LNCaP clone FGC (cell line): Measurements from ENCODE around the gene DOCK6.

Experiments
- DNase-seq: peaks from one replicate; pipeline ENCODE4 v3.0.0-alpha.2; 2011; ENCODE audit warnings: low read depth
- H3K4me3 ChIP-seq: 2 replicates; pipeline ENCODE4 v1.5.1; 2011; ENCODE audit warnings: mild to moderate bottlenecking, low read depth, low read length, control low read depth
- TF ChIP-seq, protein P1 (sequence below): IDR thresholded peaks from 2 replicates; pipeline ENCODE4 v1.5.1; 2012; ENCODE audit warnings: mild to moderate bottlenecking; ENCODE audit not compliant: control insufficient read depth, insufficient read depth; ENCODE audit errors: extremely low read depth

The DOCK6 gene

GRCh38 chr19:11260996-11261395, 1.3 kb downstream of the DOCK6 start:
- H3K4me3 ChIP-seq, result no peak overlapping the region
- TF ChIP-seq, protein P1, sequence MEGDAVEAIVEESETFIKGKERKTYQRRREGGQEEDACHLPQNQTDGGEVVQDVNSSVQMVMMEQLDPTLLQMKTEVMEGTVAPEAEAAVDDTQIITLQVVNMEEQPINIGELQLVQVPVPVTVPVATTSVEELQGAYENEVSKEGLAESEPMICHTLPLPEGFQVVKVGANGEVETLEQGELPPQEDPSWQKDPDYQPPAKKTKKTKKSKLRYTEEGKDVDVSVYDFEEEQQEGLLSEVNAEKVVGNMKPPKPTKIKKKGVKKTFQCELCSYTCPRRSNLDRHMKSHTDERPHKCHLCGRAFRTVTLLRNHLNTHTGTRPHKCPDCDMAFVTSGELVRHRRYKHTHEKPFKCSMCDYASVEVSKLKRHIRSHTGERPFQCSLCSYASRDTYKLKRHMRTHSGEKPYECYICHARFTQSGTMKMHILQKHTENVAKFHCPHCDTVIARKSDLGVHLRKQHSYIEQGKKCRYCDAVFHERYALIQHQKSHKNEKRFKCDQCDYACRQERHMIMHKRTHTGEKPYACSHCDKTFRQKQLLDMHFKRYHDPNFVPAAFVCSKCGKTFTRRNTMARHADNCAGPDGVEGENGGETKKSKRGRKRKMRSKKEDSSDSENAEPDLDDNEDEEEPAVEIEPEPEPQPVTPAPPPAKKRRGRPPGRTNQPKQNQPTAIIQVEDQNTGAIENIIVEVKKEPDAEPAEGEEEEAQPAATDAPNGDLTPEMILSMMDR, result no peak
- DNase-seq, result no peak

GRCh38 chr19:11257846-11258380, 4.4 kb downstream of the DOCK6 start:
- H3K4me3 ChIP-seq, result no peak overlapping the region
- DNase-seq, result no peak
- TF ChIP-seq, protein P1, result no peak

DNA sequence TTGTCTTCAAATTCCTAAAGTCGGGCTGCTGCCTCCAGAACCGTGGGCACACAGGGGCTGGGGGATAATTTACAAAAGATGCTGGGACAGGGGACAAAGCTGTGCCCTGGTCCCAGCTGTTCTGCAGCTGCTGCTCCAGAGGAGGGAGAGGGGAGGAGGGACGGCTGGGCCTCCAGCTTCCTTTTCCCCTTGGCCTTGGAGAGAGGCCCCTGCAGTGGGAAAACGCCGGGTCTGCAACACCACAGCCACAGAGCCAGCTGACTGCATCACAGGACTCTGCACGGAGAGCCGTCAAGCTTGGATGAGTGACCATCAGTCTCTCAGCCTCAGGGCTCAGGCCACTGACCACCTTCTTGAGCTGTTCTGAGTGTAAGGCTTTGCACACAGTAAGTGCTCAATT, 6.1 kb downstream of the DOCK6 start:
- TF ChIP-seq, protein P1, result no peak
- no peak for DNase-seq
- no peak overlapping the region for H3K4me3 ChIP-seq

DNA sequence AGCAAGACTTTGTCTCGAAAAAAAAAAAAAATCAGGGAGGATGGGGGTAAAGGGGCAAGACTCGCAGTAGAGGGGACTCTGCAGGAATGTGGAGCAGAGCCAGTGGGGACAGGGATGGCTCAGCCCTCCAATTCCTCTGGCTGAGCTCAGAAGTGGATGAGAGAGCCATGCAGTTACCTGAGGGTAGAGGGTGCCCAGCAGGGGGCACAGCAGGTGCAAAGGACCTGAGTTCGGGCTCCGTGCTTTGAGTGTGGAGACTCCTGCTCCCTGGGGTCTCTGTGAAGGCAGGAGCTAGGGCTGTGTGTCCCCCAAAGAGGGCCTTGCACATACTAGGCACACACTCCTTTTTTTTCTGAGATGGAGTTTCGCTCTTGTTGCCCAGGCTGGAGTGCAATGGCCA, 7.7 kb downstream of the DOCK6 start:
- H3K4me3 ChIP-seq, result no peak overlapping the region
- DNase-seq, result no peak
- TF ChIP-seq, protein P1, result peak; percentile 17; the same call in 1 of the 2 replicates

- TF ChIP-seq, protein P1, result no peak
- DNase-seq, result no peak
- no peak overlapping the region for H3K4me3 ChIP-seq
Measured at GRCh38 chr19:11252665-11253355, 9.5 kb downstream of the DOCK6 start.

DNA sequence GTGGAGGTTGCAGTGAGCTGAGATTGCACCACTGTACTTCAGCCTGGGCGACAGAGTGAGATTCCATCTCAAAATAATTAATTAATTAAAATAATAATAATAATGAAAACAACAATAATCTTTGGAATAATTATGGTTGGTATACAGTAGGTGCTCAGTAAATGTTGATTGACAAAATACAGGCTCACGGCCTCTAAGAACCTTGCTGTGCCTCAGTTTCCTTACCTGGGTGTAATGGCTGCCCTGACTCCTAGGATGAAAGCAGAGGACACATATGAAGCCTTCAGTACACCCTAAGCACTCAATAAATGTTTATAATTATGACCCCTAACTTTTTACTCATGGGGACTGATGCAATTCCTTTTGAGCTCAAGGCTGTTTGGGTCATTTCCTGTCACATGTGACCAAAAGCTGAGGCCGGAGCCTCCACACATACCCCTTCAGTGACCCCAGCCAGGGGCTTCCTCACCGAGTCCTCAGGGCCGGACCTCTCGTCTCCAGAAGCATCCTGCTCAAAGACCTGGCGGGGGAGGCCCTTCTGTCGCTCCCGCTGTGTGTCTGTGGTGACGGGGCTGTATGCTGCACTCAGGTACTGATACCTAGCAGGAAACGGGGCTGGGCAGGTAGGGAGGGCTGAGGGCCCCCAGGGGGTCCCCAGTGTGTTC, 10.5 kb downstream of the DOCK6 start:
- H3K4me3 ChIP-seq, result no peak overlapping the region
- no peak for DNase-seq
- TF ChIP-seq, protein P1, result no peak
